SU-DHL-6 (cell line): Measurements from ENCODE around the gene CREB3L4.

Experiments used
- H2AFZ ChIP-seq: fragments of 200-600 bp; sonication (generic); 2 replicates; pipeline ENCODE4 v1.6.1; 2014; ENCODE audit warnings: low read depth, mild to moderate bottlenecking, moderate library complexity, mixed read lengths, antibody characterized with exemption, low read length; ENCODE audit not compliant: severe bottlenecking
- H3F3A ChIP-seq: fragments of 200-600 bp; shearing (Covaris generic); 2 replicates; pipeline ENCODE4 v1.6.0; 2016; ENCODE audit warnings: antibody characterized with exemption, mild to moderate bottlenecking; ENCODE audit not compliant: insufficient read depth
- H3K27ac ChIP-seq: fragments of 200-600 bp; sonication (generic); 2 replicates; pipeline ENCODE4 v1.5.1; 2016; ENCODE audit warnings: low read depth, mild to moderate bottlenecking, low read length, moderate library complexity, mixed read lengths
- H3K27me3 ChIP-seq: fragments of 200-600 bp; sonication (generic), shearing (Covaris generic); 2 replicates; pipeline ENCODE4 v1.6.0; 2014; ENCODE audit warnings: mild to moderate bottlenecking, low read length
- H3K36me3 ChIP-seq: fragments of 200-600 bp; sonication (generic); 2 replicates; pipeline ENCODE4 v1.6.1; 2014; ENCODE audit warnings: mild to moderate bottlenecking, low read length, mixed read lengths
- H3K4me2 ChIP-seq: fragments of 300-600, 200-600 bp; shearing (Covaris generic), sonication (generic); 2 replicates; pipeline ENCODE4 v1.6.0; 2014; ENCODE audit warnings: low read length, low read depth, mild to moderate bottlenecking; ENCODE audit not compliant: poor library complexity, severe bottlenecking
- H3K4me3 ChIP-seq: fragments of 200-600 bp; sonication (generic); 2 replicates; pipeline ENCODE4 v1.5.1; 2014; ENCODE audit warnings: antibody characterized with exemption, low read length, mild to moderate bottlenecking, mixed read lengths; ENCODE audit not compliant: insufficient read depth, poor library complexity, severe bottlenecking
- H3K79me2 ChIP-seq: fragments of 200-600 bp; sonication (generic); 2 replicates; pipeline ENCODE4 v1.6.1; 2014; ENCODE audit warnings: mild to moderate bottlenecking, low read length, moderate library complexity; ENCODE audit not compliant: insufficient read depth
- H3K9ac ChIP-seq: fragments of 200-600 bp; sonication (generic); 2 replicates; pipeline ENCODE4 v1.7.0; 2014; ENCODE audit warnings: mild to moderate bottlenecking, low read length
- H3K9me2 ChIP-seq: fragments of 200-600 bp; sonication (generic); replicated peaks from 2 replicates; pipeline ENCODE4 v1.6.1; 2014; ENCODE audit warnings: low read length; ENCODE audit not compliant: insufficient read depth
- H3K9me3 ChIP-seq: fragments of 200-600 bp; sonication (generic); 2 replicates; pipeline ENCODE4 v1.6.1; 2014; ENCODE audit warnings: low read length, mixed read lengths; ENCODE audit not compliant: insufficient read depth
- H4K20me1 ChIP-seq: fragments of 200-600 bp; sonication (generic); 2 replicates; pipeline ENCODE4 v1.6.1; 2014; ENCODE audit warnings: low read depth, mild to moderate bottlenecking, antibody characterized with exemption, low read length, moderate library complexity, mixed read lengths
- CTCF ChIP-seq: fragments of 200-600 bp; sonication (generic); IDR thresholded peaks from one replicate; pipeline ENCODE4 v1.5.1; 2017; ENCODE audit warnings: antibody characterized with exemption, mild to moderate bottlenecking, low read length, moderate library complexity; ENCODE audit not compliant: insufficient read depth, poor library complexity, severe bottlenecking
- EZH2phosphoT487 ChIP-seq: fragments of 200-600 bp; sonication (generic), shearing (Covaris generic); conservative IDR thresholded peaks from 2 replicates; pipeline ENCODE4 v1.6.1; 2018; ENCODE audit warnings: mild to moderate bottlenecking, antibody characterized with exemption, low read length, moderate library complexity, mixed read lengths

The CREB3L4 gene

GRCh38 chr1:153945131-153945794, 22.4 kb upstream of the CREB3L4 start:
- TF ChIP-seq EZH2phosphoT487 (no peak), CTCF (no peak)
- peak overlapping the region; percentile 97 for H3K4me2 ChIP-seq
- peak overlapping the region; percentile 90 for H3K27ac ChIP-seq
- H3K79me2 ChIP-seq = peaks cover 31% of the 10 kb centered on the region
- H3K9ac ChIP-seq = peak overlapping the region; percentile 86
- no peaks in the 10 kb centered on the region for H3K9me3 ChIP-seq
- H3F3A ChIP-seq = peaks cover 26% of the 10 kb centered on the region
- no peaks in the 10 kb centered on the region for H4K20me1 ChIP-seq
- H3K9me2 ChIP-seq = no peaks in the 10 kb centered on the region
- no peak overlapping the region for H2AFZ ChIP-seq
- H3K4me3 ChIP-seq = peak overlapping the region; percentile 66
- no peaks in the 10 kb centered on the region for H3K36me3 ChIP-seq
- no peaks in the 10 kb centered on the region for H3K27me3 ChIP-seq

GRCh38 chr1:153945795-153946621, 21.7 kb upstream of the CREB3L4 start:
- peak overlapping the region; percentile 97 for H3K4me2 ChIP-seq
- H4K20me1 ChIP-seq = no peaks in the 10 kb centered on the region
- H3K4me3 ChIP-seq = peak overlapping the region; percentile 66
- TF ChIP-seq EZH2phosphoT487 = no peak
- no peak for TF ChIP-seq CTCF
- H3K9ac ChIP-seq = peak overlapping the region; percentile 86
- H2AFZ ChIP-seq = no peak overlapping the region
- H3K9me3 ChIP-seq = no peaks in the 10 kb centered on the region
- peaks cover 5% of the 10 kb centered on the region; the same call in 1 of the 2 replicates for H3K36me3 ChIP-seq
- peaks cover 31% of the 10 kb centered on the region for H3K79me2 ChIP-seq
- H3K9me2 ChIP-seq = no peaks in the 10 kb centered on the region
- H3K27ac ChIP-seq = peak overlapping the region; percentile 90
- H3K27me3 ChIP-seq = no peaks in the 10 kb centered on the region
- peaks cover 32% of the 10 kb centered on the region for H3F3A ChIP-seq

GRCh38 chr1:153946622-153947241, 21.0 kb upstream of the CREB3L4 start, which contains the start of gene DENND4B:
DENND4B (minus strand) TSS chr1:153946718; CDS start chr1:153944374, 2,344 bp downstream.
- Histone ChIP-seq H3K9me3 (no peaks in the 10 kb centered on the region), H3K9me2 (no peaks in the 10 kb centered on the region), H2AFZ (no peak within 1 kb of the TSS), H3K36me3 (peaks cover 6% of the 10 kb centered on the region; the same call in 1 of the 2 replicates), H3K4me2 (peak within 1 kb of the TSS; percentile 97), H3K27me3 (no peaks in the 10 kb centered on the region), H3F3A (peaks cover 32% of the 10 kb centered on the region), H4K20me1 (no peaks in the 10 kb centered on the region), H3K4me3 (peak within 1 kb of the TSS; percentile 66), H3K9ac (peak within 1 kb of the TSS; percentile 86), H3K27ac (peak within 1 kb of the TSS; percentile 90), H3K79me2 (peaks cover 31% of the 10 kb centered on the region)
- TF ChIP-seq CTCF (peak; percentile 18), EZH2phosphoT487 (no peak)
